RWPE1 (cell line): ENCODE measurements around the gene PSMB3.

Experiments used
- CTCF ChIA-PET: fragments of 350-600 bp; sonication (Branson Sonifier 250); formaldehyde crosslinking; extraction: SDS; loops from one replicate; lab custom pipeline; 2021; lab: Yijun Ruan, JAX
- POLR2A ChIA-PET: fragments of 400-600 bp; formaldehyde crosslinking; extraction: SDS; loops from one replicate; lab custom pipeline; 2020; ENCODE audit warnings: antibody characterized with exemption; ENCODE audit not compliant: low non-redundant PET; lab: Yijun Ruan, JAX
- DNase-seq: peaks from one replicate; pipeline ENCODE4 v3.0.0; 2012; ENCODE audit warnings: low spot score
- H3K27ac ChIP-seq: fragments of 450-650 bp; 2 replicates; pipeline ENCODE4 v1.5.1; 2017
- TF ChIP-seq, protein P1 (sequence below): fragments of 450-650 bp; conservative IDR thresholded peaks from 2 replicates; pipeline ENCODE4 v1.5.1; 2017; ENCODE audit warnings: low read depth, mild to moderate bottlenecking

PSMB3 gene

GRCh38 chr17:38733982-38734973 lies 18.3 kb upstream of the PSMB3 start:
- no peak for DNase-seq

GRCh38 chr17:38735161-38735997 lies 17.2 kb upstream of the PSMB3 start:
- DNase-seq: peak; percentile 64
- POLR2A ChIA-PET: interaction anchor here (0.7 kb wide), 1 partner anchor 64 kb away, joined by 7 read pairs; no protein-coding TSS in a partner anchor
- peak overlapping the region; percentile 89 for H3K27ac ChIP-seq
- CTCF ChIA-PET: interaction anchor here (0.6 to 1.7 kb wide), 17 partner anchors 8 to 381 kb away, joined by 3 to 9 read pairs (median 4); no protein-coding TSS in a partner anchor
- TF ChIP-seq, protein P1, sequence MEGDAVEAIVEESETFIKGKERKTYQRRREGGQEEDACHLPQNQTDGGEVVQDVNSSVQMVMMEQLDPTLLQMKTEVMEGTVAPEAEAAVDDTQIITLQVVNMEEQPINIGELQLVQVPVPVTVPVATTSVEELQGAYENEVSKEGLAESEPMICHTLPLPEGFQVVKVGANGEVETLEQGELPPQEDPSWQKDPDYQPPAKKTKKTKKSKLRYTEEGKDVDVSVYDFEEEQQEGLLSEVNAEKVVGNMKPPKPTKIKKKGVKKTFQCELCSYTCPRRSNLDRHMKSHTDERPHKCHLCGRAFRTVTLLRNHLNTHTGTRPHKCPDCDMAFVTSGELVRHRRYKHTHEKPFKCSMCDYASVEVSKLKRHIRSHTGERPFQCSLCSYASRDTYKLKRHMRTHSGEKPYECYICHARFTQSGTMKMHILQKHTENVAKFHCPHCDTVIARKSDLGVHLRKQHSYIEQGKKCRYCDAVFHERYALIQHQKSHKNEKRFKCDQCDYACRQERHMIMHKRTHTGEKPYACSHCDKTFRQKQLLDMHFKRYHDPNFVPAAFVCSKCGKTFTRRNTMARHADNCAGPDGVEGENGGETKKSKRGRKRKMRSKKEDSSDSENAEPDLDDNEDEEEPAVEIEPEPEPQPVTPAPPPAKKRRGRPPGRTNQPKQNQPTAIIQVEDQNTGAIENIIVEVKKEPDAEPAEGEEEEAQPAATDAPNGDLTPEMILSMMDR: peak; percentile 89

More at GRCh38 chr17:38733982-38734973, 18.3 kb upstream of the PSMB3 start:
- POLR2A ChIA-PET: interaction anchor here (0.7 kb wide), 1 partner anchor 63 kb away, joined by 7 read pairs; no protein-coding TSS in a partner anchor
- peak overlapping the region; percentile 89 for H3K27ac ChIP-seq
- CTCF ChIA-PET: interaction anchor here (0.6 to 1.7 kb wide), 16 partner anchors 9 to 387 kb away, joined by 3 to 9 read pairs (median 4); no protein-coding TSS in a partner anchor
- TF ChIP-seq, protein P1: peak; percentile 15; the same call in 1 of the 2 replicates

- ChIA-PET POLR2A (no interaction called here), CTCF (no interaction called here)
- peak overlapping the region; percentile 89 for H3K27ac ChIP-seq
- TF ChIP-seq, protein P1: no peak
- no peak for DNase-seq
Observed at GRCh38 chr17:38738007-38738662, 14.4 kb upstream of the PSMB3 start.

GRCh38 chr17:38738686-38739085 lies 13.9 kb upstream of the PSMB3 start:
- CTCF ChIA-PET: no interaction called here
- POLR2A ChIA-PET: no interaction called here
- DNase-seq: no peak
- TF ChIP-seq, protein P1: no peak
- H3K27ac ChIP-seq: peak overlapping the region; percentile 89

- no peak overlapping the region for H3K27ac ChIP-seq
- DNase-seq: no peak
- ChIA-PET CTCF (no interaction called here), POLR2A (no interaction called here)
- TF ChIP-seq, protein P1: no peak
Observed at GRCh38 chr17:38739305-38739704, 13.2 kb upstream of the PSMB3 start.
